DND-41 (cell line): Measurements from ENCODE around the gene VASH2.

Experiments
- EZH2 ChIP-seq: IDR thresholded peaks from 3 replicates; pipeline ENCODE4 v1.6.1; 2012; ENCODE audit warnings: borderline replicate concordance, low read depth, mild to moderate bottlenecking, moderate library complexity, low read length, inconsistent platforms; ENCODE audit not compliant: severe bottlenecking
- TF ChIP-seq, protein P1 (sequence below): IDR thresholded peaks from 2 replicates; pipeline ENCODE4 v1.5.1; 2012; ENCODE audit warnings: borderline replicate concordance, low read length, moderate library complexity, mild to moderate bottlenecking; ENCODE audit not compliant: poor library complexity, severe bottlenecking; ENCODE audit errors: extremely low read depth

DNA sequence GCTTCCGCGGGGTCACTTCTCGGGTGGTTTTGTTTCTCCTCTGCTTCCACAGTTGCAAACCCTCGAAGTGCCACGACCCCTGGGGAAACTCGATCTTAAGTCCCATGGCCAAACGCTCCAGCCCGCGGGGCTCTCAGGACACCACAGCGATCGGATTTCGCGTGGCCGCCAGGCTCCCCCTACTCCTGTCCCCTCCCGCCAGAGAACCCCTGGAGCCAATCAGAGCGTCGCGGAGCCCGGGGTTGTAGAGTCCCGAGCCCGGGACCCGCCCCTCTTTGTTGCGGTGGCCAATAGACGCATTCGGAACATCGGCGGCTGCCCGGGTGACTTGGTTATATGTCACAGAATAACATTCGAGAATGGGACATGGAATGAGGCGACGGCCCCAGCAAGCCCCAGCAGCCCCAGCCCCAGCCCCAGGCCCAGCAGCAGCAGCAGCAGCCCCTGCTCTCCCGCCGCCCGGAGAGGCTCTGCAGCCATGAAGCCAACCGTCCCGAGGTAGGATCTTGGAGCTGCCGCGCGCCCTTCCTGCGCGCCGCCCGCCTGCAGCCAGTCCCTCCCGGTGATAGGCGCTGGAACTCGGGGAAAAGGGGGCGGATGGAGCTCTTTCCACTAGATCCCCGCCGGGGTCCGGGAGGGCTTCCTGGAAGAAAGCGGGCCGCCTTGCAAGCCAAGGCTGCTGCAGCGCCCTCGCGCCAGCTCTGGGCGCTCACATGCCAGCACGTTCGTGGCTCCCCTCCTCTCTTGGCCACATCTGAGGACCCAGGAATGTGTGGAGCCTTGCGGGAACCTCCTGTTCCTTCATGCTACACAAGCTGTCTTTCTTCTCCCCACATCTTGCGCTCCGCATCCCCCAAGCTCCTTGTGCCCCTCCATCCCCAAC lies at the start of gene VASH2:
- TF ChIP-seq, protein P1, sequence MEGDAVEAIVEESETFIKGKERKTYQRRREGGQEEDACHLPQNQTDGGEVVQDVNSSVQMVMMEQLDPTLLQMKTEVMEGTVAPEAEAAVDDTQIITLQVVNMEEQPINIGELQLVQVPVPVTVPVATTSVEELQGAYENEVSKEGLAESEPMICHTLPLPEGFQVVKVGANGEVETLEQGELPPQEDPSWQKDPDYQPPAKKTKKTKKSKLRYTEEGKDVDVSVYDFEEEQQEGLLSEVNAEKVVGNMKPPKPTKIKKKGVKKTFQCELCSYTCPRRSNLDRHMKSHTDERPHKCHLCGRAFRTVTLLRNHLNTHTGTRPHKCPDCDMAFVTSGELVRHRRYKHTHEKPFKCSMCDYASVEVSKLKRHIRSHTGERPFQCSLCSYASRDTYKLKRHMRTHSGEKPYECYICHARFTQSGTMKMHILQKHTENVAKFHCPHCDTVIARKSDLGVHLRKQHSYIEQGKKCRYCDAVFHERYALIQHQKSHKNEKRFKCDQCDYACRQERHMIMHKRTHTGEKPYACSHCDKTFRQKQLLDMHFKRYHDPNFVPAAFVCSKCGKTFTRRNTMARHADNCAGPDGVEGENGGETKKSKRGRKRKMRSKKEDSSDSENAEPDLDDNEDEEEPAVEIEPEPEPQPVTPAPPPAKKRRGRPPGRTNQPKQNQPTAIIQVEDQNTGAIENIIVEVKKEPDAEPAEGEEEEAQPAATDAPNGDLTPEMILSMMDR = no peak
- TF ChIP-seq EZH2 = no peak
